Prostate gland (tissue), 2 donors: ENCODE results near the gene INPP5J. TPM values are rescaled to one million over a fixed set of nuclear protein-coding genes. Genes with fewer than 3 reads are reported as not detected.
A peak's percentile ranks its signal among the peaks of the same experiment; 100 is the strongest.

ENCODE experiments used
- DNase-seq: peaks from one replicate; pipeline ENCODE4 v3.0.0-alpha.2; 2019; ENCODE audit warnings: low spot score
- H3K27ac ChIP-seq, 2 donors: fragments of 200-600 bp; sonication (generic); 2 replicates each; pipeline ENCODE4 v1.5.1; 2017 to 2019
- H3K27me3 ChIP-seq: fragments of 200-600 bp; sonication (generic); replicated peaks from 2 replicates; pipeline ENCODE4 v1.5.1; 2019; ENCODE audit not compliant: insufficient read depth
- H3K36me3 ChIP-seq, 2 donors: fragments of 200-600 bp; sonication (generic); 1 replicate in 1 of 2; 2 replicates in 1 of 2; pipeline versions ENCODE4 v1.5.1 to v1.8.1; 2017 to 2019
- H3K4me1 ChIP-seq: fragments of 200-600 bp; sonication (generic); replicated peaks from 2 replicates; pipeline ENCODE4 v1.5.1; 2019
- H3K4me3 ChIP-seq, 2 donors: fragments of 200-600 bp; sonication (generic); 2 replicates each; pipeline ENCODE4 v1.5.1; 2017 to 2019
- H3K9me3 ChIP-seq: fragments of 200-600 bp; sonication (generic); 2 replicates; pipeline ENCODE4 v1.5.1; 2017
- POLR2A ChIP-seq: fragments of 450-650 bp; IDR thresholded peaks from one replicate; pipeline ENCODE4 v1.6.1; 2016; ENCODE audit warnings: antibody characterized with exemption, mild to moderate bottlenecking
- POLR2AphosphoS5 ChIP-seq: sonication (generic); formaldehyde crosslinking; IDR thresholded peaks from one replicate; pipeline ENCODE4 v1.6.1; 2017; ENCODE audit warnings: antibody characterized with exemption
- WGBS: methylation state at CpG from one replicate; pipeline ENCODE4 v1.1.5; 2018; 5-methylcytosine and 5-hydroxymethylcytosine counted together
- intact Hi-C: fragments of 100-400 bp; cut with DNase I; formaldehyde crosslinking; loops from one replicate; pipeline ENCODE4 v1.14.2; 2022
- total RNA-seq, 2 donors: library from RNA; depleted of rRNA; stranded (reverse); fragments of >200 nt; gene quantifications; one replicate each; pipeline ENCODE4 v1.1.0, GENCODE V29; 2016
- TF ChIP-seq, protein P1 (sequence below), 4 experiments: fragments of 200-600 bp in 2 of 4; fragments of 450-650 bp in 2 of 4; sonication (generic) in 2 of 4; IDR thresholded peaks; 1 replicate in 3 of 4; 2 replicates in 1 of 4; pipeline ENCODE4 v1.5.1; 2016 to 2019; ENCODE audit warnings: antibody characterized with exemption in 4 of 4, mild to moderate bottlenecking in 2 of 4, moderate library complexity in 2 of 4

INPP5J gene
- total RNA-seq, 2 donors from 2014 or later = 14.4 to 33.3 TPM

DNA sequence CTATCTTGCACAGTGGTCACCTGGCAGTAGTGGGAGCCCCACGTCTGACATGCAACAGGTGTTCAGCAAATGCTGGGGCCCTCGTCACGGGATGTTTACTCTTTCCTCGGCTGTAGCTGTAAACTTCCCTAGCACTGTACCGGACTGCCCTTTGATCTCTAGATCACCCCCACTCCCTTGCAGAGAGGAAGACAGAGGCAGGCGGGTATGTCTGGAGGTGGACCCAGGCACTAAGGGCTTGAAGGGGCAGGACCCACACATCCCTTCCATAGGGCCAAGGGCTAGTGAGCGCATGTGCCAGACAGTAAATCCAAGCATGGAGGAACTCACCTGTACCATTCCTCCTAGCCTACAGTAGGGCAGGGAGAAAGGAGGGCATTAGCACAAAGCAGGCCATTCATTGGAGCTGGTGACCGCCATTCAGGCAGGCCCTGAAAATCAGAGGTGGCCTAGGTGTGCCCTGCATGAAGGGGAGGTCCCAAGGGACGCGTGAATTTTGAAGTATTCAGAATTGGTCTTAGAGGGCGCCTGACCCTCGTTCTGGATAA, 43.6 kb upstream of the INPP5J start:
- Histone ChIP-seq H3K27ac (no peak overlapping the region), H3K36me3 (no peaks in the 10 kb centered on the region), H3K4me3 (no peak overlapping the region), H3K4me1 (peaks cover 11% of the 10 kb centered on the region), H3K9me3 (no peaks in the 10 kb centered on the region), H3K27me3 (no peaks in the 10 kb centered on the region)
- no peak for TF ChIP-seq POLR2AphosphoS5
- TF ChIP-seq POLR2A = no peak
- TF ChIP-seq, protein P1, sequence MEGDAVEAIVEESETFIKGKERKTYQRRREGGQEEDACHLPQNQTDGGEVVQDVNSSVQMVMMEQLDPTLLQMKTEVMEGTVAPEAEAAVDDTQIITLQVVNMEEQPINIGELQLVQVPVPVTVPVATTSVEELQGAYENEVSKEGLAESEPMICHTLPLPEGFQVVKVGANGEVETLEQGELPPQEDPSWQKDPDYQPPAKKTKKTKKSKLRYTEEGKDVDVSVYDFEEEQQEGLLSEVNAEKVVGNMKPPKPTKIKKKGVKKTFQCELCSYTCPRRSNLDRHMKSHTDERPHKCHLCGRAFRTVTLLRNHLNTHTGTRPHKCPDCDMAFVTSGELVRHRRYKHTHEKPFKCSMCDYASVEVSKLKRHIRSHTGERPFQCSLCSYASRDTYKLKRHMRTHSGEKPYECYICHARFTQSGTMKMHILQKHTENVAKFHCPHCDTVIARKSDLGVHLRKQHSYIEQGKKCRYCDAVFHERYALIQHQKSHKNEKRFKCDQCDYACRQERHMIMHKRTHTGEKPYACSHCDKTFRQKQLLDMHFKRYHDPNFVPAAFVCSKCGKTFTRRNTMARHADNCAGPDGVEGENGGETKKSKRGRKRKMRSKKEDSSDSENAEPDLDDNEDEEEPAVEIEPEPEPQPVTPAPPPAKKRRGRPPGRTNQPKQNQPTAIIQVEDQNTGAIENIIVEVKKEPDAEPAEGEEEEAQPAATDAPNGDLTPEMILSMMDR (IDR thresholded peaks at IDR 0.05) = no peak
- DNase-seq = no peak
- WGBS = 84% methylated on average over 12 of the region's 12 CpGs
- intact Hi-C loops = no loop called here

DNA sequence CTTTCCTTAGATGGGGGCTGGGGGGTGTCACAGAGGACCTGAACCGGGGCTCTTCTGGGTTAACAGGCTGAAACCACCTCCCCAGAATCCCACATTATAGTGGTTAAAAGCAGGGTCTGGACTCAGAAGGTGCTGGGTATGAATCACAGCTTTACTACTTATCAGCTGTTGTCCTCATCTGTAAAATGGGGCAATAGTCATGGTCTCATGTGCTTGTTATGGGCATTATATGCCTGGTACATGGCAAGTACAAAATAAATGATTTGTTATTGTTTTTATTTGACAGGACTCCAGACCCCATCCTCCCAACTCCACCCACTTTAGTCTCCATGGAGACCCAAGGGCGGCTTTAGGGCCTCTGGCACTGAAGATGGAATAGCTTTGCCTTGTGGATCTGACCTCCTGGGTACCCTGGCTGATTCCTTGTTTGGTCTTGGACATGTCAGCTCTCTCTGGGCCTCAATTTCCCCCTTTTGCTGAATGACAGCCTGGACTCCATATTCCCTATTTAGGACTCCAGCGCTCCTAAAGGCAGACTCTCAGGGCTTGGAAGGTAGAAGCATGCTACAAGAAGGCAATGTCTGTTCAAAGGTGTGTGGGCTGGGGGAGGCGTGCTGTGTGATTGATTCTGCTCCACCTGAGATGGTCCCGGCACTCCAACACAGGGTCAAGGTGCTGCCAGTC, 42.5 kb upstream of the INPP5J start:
- peaks cover 11% of the 10 kb centered on the region for H3K4me1 ChIP-seq
- H3K27me3 ChIP-seq = no peaks in the 10 kb centered on the region
- H3K36me3 ChIP-seq = no peaks in the 10 kb centered on the region
- no peaks in the 10 kb centered on the region for H3K9me3 ChIP-seq
- TF ChIP-seq, protein P1 (IDR thresholded peaks at IDR 0.05) = no peak
- TF ChIP-seq POLR2AphosphoS5 = no peak
- TF ChIP-seq POLR2A = peak; percentile 7
- no peak for DNase-seq
- WGBS = 34% methylated on average over 5 of the region's 5 CpGs
- H3K4me3 ChIP-seq = peak overlapping the region; percentile 61 to 69
- intact Hi-C loops = loop anchor here (2.0 kb wide), 2 partner anchors 112 to 132 kb away; partner anchors contain the start of genes MORC2 and TUG1
- peak overlapping the region; percentile 90 for H3K27ac ChIP-seq

DNA sequence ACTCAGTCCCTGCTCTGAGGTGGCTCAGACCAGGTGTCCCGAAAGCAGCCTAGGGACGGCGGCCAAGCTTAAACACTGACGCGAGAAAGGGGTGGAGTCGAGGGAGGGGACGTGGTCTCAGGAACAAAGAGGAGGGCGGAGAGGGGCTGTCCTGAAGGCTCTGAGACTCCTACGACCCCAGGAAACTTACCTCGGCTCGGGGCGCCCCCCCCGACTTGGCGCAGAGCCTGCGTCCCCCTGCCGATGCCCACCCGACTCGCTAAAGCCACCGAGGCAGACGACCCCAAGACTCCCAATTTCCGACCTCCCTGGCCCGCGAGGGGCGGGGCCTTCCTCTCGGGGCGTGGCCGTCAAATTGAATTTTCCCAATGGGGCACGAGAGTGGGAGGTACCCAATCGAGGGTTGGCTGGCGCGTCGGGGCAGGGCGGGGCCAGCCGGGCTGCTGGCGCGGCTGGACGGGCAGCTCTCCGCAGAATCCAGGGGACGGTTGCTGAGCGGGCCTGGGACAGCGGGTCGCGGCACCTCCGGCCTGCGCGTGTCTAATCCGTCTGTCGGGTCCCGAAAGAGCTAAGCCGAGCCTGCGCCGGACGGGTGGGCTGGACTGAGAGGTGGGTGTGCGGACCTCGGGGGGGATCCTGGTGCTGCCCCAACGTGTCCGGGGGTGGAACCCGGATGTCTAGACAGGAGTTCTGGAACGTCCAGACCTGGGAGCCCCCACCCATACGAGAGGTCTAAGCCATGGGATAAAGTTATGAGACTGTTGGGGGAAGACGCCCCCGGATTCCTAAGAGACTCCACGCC, 41.7 kb upstream of the INPP5J start, which contains the start of gene SMTN:
Gene SMTN, plus strand, starts transcription at position 471 of the 802 bp plus-strand sequence. CDS start 1,941 bp downstream, outside the sequence.
- WGBS = under 1% methylated on average over 49 of the region's 63 CpGs
- Histone ChIP-seq H3K36me3 (no peaks in the 10 kb centered on the region), H3K9me3 (no peaks in the 10 kb centered on the region), H3K27me3 (no peaks in the 10 kb centered on the region), H3K4me1 (peaks cover 11% of the 10 kb centered on the region), H3K27ac (peak within 1 kb of the TSS; percentile 90), H3K4me3 (peak within 1 kb of the TSS; percentile 61 to 69)
- DNase-seq = peak; percentile 94
- TF ChIP-seq, protein P1 (IDR thresholded peaks at IDR 0.05) = peak in 2 of 4 experiments; percentile 20 to 26
- TF ChIP-seq POLR2A (peak; percentile 100), POLR2AphosphoS5 (peak; percentile 98)
- intact Hi-C loops = loop anchor here (2.0 kb wide), 2 partner anchors 112 to 132 kb away; partner anchors contain the start of genes MORC2 and TUG1

DNA sequence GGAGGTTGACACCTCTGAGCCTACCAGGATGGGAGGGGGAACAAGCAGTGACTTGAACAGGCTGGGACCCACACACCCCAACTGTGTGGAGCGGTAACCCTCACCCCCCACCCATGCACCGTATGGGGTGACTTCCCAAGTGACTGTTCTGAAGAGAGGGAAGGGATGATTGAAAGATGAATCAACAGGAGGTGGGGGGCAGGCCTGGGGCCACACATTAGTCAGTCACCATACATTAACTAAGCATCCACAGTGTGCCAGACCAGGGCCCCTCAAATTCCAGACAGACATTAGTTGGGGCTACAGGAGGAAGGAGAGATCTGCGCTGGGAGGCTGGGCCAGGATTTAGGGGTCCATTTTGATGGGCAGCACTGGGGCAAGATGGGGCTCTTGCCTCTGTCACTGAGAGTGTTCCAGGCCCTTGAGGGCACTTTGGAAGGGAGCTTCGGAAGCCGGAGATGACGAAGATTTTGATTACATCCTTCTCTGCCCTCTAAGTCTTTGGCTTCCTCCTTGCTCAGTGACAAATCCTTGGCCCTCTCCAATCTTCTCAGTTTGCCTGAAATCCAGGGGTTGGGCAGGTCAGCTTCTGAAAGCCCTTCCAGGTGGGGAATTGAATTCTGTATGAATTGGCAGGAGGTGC, 40.7 kb upstream of the INPP5J start:
- intact Hi-C loops = loop anchor here (2.0 kb wide), 2 partner anchors 113 to 133 kb away; partner anchors contain the start of genes MORC2 and TUG1
- H3K27me3 ChIP-seq = no peaks in the 10 kb centered on the region
- DNase-seq = no peak
- 45% methylated on average over 6 of the region's 6 CpGs for WGBS
- H3K27ac ChIP-seq = peak overlapping the region; percentile 90
- no peaks in the 10 kb centered on the region for H3K9me3 ChIP-seq
- H3K4me3 ChIP-seq = peak overlapping the region; percentile 61 to 69
- no peaks in the 10 kb centered on the region for H3K36me3 ChIP-seq
- TF ChIP-seq POLR2A (no peak), POLR2AphosphoS5 (no peak)
- TF ChIP-seq, protein P1 (IDR thresholded peaks at IDR 0.05) = no peak
- peaks cover 11% of the 10 kb centered on the region for H3K4me1 ChIP-seq
